ENCODE measurements around the gene GNLY.

The GNLY gene

DNA sequence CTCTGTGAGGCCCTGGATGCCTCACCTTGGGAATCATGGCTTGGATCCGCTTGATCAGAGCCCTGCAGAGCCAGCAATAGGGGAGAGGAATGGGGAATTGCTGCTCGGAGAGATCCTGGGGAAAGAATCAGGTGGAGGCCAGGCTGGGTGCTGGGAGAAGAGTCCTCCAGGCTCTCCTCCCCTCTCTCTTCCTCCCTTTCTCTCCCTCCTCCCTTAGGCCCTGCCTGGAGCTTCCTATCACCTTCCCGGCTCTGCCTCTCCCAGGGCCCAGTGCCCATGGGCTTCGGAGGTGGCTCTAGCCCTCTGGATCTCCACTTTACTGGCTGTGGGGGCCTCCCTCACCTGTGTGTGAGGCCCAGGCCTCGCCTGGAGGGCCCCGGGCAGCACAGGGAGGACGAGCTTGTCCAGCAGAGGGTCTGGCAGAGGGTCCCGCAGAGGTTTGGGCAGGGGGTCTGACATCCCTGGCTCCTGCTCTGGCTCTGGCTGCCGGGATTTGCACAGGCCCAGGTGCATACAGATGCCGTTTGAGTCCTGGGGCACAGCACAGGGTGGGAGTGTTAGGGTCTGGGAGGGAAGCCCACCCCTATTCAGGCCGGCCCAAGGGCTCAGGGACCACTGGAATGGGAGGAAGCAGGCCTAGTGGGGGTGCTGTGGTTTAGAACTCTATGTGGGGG lies 28.8 kb upstream of the GNLY start:
- DNase-seq (ENCODE audit: low read depth), result no peak
- TF ChIP-seq, protein P1, sequence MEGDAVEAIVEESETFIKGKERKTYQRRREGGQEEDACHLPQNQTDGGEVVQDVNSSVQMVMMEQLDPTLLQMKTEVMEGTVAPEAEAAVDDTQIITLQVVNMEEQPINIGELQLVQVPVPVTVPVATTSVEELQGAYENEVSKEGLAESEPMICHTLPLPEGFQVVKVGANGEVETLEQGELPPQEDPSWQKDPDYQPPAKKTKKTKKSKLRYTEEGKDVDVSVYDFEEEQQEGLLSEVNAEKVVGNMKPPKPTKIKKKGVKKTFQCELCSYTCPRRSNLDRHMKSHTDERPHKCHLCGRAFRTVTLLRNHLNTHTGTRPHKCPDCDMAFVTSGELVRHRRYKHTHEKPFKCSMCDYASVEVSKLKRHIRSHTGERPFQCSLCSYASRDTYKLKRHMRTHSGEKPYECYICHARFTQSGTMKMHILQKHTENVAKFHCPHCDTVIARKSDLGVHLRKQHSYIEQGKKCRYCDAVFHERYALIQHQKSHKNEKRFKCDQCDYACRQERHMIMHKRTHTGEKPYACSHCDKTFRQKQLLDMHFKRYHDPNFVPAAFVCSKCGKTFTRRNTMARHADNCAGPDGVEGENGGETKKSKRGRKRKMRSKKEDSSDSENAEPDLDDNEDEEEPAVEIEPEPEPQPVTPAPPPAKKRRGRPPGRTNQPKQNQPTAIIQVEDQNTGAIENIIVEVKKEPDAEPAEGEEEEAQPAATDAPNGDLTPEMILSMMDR (IDR thresholded peaks at IDR 0.05; ENCODE audit: insufficient read depth, low read depth, low read length, missing control alignments), result no peak
- no peak overlapping the region for H3K4me3 ChIP-seq (ENCODE audit: low read length)

GRCh38 chr2:85666016-85666415 lies 28.1 kb upstream of the GNLY start:
- H3K4me3 ChIP-seq (ENCODE audit: low read length), result no peak overlapping the region
- TF ChIP-seq, protein P1 (IDR thresholded peaks at IDR 0.05; ENCODE audit: insufficient read depth, low read depth, low read length, missing control alignments), result no peak
- DNase-seq (ENCODE audit: low read depth), result no peak

GRCh38 chr2:85666435-85667316 lies 27.5 kb upstream of the GNLY start:
- no peak for DNase-seq (ENCODE audit: low read depth)
- TF ChIP-seq, protein P1 (IDR thresholded peaks at IDR 0.05; ENCODE audit: insufficient read depth, low read depth, low read length, missing control alignments), result no peak
- no peak overlapping the region for H3K4me3 ChIP-seq (ENCODE audit: low read length)

DNA sequence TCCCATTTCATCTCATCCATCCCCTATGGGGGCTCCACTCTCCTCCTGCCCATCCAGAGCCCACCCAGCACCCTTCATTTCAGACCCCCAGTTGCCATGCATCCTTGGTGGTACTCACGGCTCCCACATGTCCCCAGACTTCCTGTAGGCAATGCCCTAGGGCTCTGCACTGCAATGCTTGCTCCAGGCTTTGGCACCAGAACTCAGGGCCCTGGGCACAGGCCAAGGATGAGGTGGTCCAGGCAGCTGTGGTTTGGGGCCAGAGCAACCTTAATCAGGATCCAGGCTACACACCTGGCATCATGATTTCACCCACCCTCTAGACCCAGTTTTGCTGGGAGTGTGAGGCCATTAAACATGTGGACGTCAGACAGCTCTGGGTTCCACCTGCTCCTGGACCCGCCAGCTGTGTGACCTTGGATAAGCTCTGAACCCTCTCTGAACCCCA lies 26.6 kb upstream of the GNLY start:
- no peak overlapping the region for H3K4me3 ChIP-seq (ENCODE audit: low read length)
- TF ChIP-seq, protein P1 (IDR thresholded peaks at IDR 0.05; ENCODE audit: insufficient read depth, low read depth, low read length, missing control alignments), result no peak
- no peak for DNase-seq (ENCODE audit: low read depth)

GRCh38 chr2:85668009-85668856 lies 25.9 kb upstream of the GNLY start, which contains the start of gene SFTPB:
Gene SFTPB (minus strand): TSS chr2:85668199. CDS start chr2:85668183, 16 bp downstream.
- no peak for DNase-seq (ENCODE audit: low read depth)
- no peak within 1 kb of the TSS for H3K4me3 ChIP-seq (ENCODE audit: low read length)
- TF ChIP-seq, protein P1 (IDR thresholded peaks at IDR 0.05; ENCODE audit: insufficient read depth, low read depth, low read length, missing control alignments), result no peak

DNA sequence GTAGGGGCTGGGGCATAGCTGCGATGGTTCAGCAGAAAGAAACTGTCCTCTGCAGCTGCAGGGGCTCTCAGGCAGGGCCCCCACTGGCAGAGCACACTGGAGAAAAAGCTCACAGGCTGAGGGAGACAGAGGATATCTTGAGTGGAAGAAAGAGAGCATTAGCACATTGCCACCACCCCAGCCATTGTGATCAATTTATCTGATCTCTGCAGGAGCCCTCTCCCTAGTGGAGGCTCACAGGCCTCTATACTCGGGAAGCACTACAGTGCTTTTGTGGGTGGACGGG lies 25.4 kb upstream of the GNLY start:
- DNase-seq (ENCODE audit: low read depth), result no peak
- TF ChIP-seq, protein P1 (IDR thresholded peaks at IDR 0.05; ENCODE audit: insufficient read depth, low read depth, low read length, missing control alignments), result no peak
- H3K4me3 ChIP-seq (ENCODE audit: low read length), result no peak overlapping the region
